ENCODE data around the gene HAUS7.
A peak's percentile ranks its signal among the peaks of the same experiment; 100 is the strongest.

HAUS7 gene

GRCh38 chrX:153498453-153498852 lies 28.1 kb upstream of the HAUS7 start:
- ATAC-seq: no peak
- TF ChIP-seq TSHZ2 (CRISPR knock-in tag; IDR thresholded peaks at IDR 0.05) (no peak), ZNF565 (CRISPR knock-in tag; conservative IDR thresholded peaks at IDR 0.05; ENCODE audit: low read depth) (no peak), ESRRG (CRISPR knock-in tag; IDR thresholded peaks at IDR 0.05) (no peak), ZNF70 (CRISPR knock-in tag; IDR thresholded peaks at IDR 0.05) (no peak), ISL1 (CRISPR knock-in tag; IDR thresholded peaks at IDR 0.05) (no peak)

- no peak for ATAC-seq
Measured at GRCh38 chrX:153496590-153496959, 26.2 kb upstream of the HAUS7 start.

GRCh38 chrX:153495903-153496589 lies 25.7 kb upstream of the HAUS7 start:
- peak; percentile 16 for ATAC-seq
- TF ChIP-seq RARB (CRISPR knock-in tag; IDR thresholded peaks at IDR 0.05): no peak
- TF ChIP-seq OSR1 (CRISPR knock-in tag; IDR thresholded peaks at IDR 0.05): no peak
- no peak for TF ChIP-seq PPARA (CRISPR knock-in tag; IDR thresholded peaks at IDR 0.05; ENCODE audit: borderline replicate concordance)
- TF ChIP-seq ESRRG (CRISPR knock-in tag; IDR thresholded peaks at IDR 0.05): no peak
- TF ChIP-seq PATZ1 (CRISPR knock-in tag; IDR thresholded peaks at IDR 0.05; ENCODE audit: borderline replicate concordance): no peak
- no peak for TF ChIP-seq CSDC2 (CRISPR knock-in tag; IDR thresholded peaks at IDR 0.05)
- no peak for TF ChIP-seq ZNF70 (CRISPR knock-in tag; IDR thresholded peaks at IDR 0.05)
- no peak for TF ChIP-seq ZNF565 (CRISPR knock-in tag; conservative IDR thresholded peaks at IDR 0.05; ENCODE audit: low read depth)
- TF ChIP-seq ZFP3 (CRISPR knock-in tag; IDR thresholded peaks at IDR 0.05): no peak
- no peak for TF ChIP-seq GLIS3 (CRISPR knock-in tag; IDR thresholded peaks at IDR 0.05)
- no peak for TF ChIP-seq SNAI2 (CRISPR knock-in tag; IDR thresholded peaks at IDR 0.05)
- no peak for TF ChIP-seq TSHZ2 (CRISPR knock-in tag; IDR thresholded peaks at IDR 0.05)
- no peak for TF ChIP-seq CSRNP3 (CRISPR knock-in tag; IDR thresholded peaks at IDR 0.05)

More at GRCh38 chrX:153496590-153496959, 26.2 kb upstream of the HAUS7 start:
- TF ChIP-seq ESRRG (CRISPR knock-in tag; IDR thresholded peaks at IDR 0.05) (no peak), ZNF565 (CRISPR knock-in tag; conservative IDR thresholded peaks at IDR 0.05; ENCODE audit: low read depth) (no peak), ZFP3 (CRISPR knock-in tag; IDR thresholded peaks at IDR 0.05) (no peak), CSDC2 (CRISPR knock-in tag; IDR thresholded peaks at IDR 0.05) (no peak), ZNF70 (CRISPR knock-in tag; IDR thresholded peaks at IDR 0.05) (no peak), PATZ1 (CRISPR knock-in tag; IDR thresholded peaks at IDR 0.05; ENCODE audit: borderline replicate concordance) (no peak), GLIS3 (CRISPR knock-in tag; IDR thresholded peaks at IDR 0.05) (no peak), ZFP30 (CRISPR knock-in tag; IDR thresholded peaks at IDR 0.05) (no peak), TSHZ2 (CRISPR knock-in tag; IDR thresholded peaks at IDR 0.05) (no peak), PPARA (CRISPR knock-in tag; IDR thresholded peaks at IDR 0.05; ENCODE audit: borderline replicate concordance) (no peak), BACH2 (CRISPR knock-in tag; IDR thresholded peaks at IDR 0.05; ENCODE audit: borderline replicate concordance) (no peak)
